IgD-negative memory B cell (primary cell): ENCODE results near the gene PRICKLE3. TPM values are rescaled to one million over a fixed set of nuclear protein-coding genes. Genes with fewer than 3 reads are reported as not detected.
"Not testable (repeated sequence)": the region's sequence is repeated elsewhere in the genome, so short reads cannot be mapped to it uniquely, and the experiment has no call there.

Experiments
- H3K27ac Mint-ChIP-seq, 3 donors: one replicate each; pipeline ENCODE4 v1.8.0; 2020 to 2022; ENCODE audit warnings: mild to moderate bottlenecking in 3 of 3, mixed read lengths in 3 of 3, moderate library complexity in 1 of 3
- H3K27me3 Mint-ChIP-seq: one replicate; pipeline ENCODE4 v1.8.0; 2021; ENCODE audit warnings: mixed read lengths
- H3K36me3 Mint-ChIP-seq: one replicate; pipeline ENCODE4 v1.8.0; 2020; ENCODE audit warnings: mild to moderate bottlenecking, mixed read lengths
- H3K4me1 Mint-ChIP-seq, 3 donors: one replicate each; pipeline ENCODE4 v1.8.0; 2020 to 2022; ENCODE audit warnings: mixed read lengths in 3 of 3, mild to moderate bottlenecking in 1 of 3
- H3K4me3 Mint-ChIP-seq, 4 donors: one replicate each; pipeline ENCODE4 v1.8.0; 2020 to 2022; ENCODE audit warnings: mild to moderate bottlenecking in 4 of 4, mixed read lengths in 4 of 4, moderate library complexity in 3 of 4
- H3K9me3 Mint-ChIP-seq, 3 donors: one replicate each; pipeline ENCODE4 v1.8.0; 2020 to 2021; ENCODE audit warnings: mixed read lengths in 3 of 3, mild to moderate bottlenecking in 1 of 3
- polyA plus RNA-seq: library from polyadenylated mRNA; unstranded; fragments of 300-500 nt; fragmentation: Illumina TruSeq; gene quantifications from one replicate; pipeline ENCODE4 v1.2.3, GENCODE V29; 2021

Gene PRICKLE3
- polyA plus RNA-seq, 1 donor from 2014 or later, result 9.5 TPM

GRCh38 chrX:49143154-49143553 lies 43.0 kb downstream of the PRICKLE3 start:
- H3K4me3 Mint-ChIP-seq, H3K36me3 Mint-ChIP-seq, H3K4me1 Mint-ChIP-seq, H3K27me3 Mint-ChIP-seq, H3K27ac Mint-ChIP-seq: not testable (repeated sequence)
- peaks cover 3 to 15% (median 13%) of the 10 kb centered on the region in 3 donors for H3K9me3 Mint-ChIP-seq

- not testable (repeated sequence) for H3K4me1 Mint-ChIP-seq, H3K27ac Mint-ChIP-seq, H3K27me3 Mint-ChIP-seq, H3K36me3 Mint-ChIP-seq, H3K4me3 Mint-ChIP-seq
- peaks cover 3 to 15% (median 13%) of the 10 kb centered on the region in 3 donors for H3K9me3 Mint-ChIP-seq
These were observed 43.9 kb downstream of the PRICKLE3 start for GRCh38 chrX:49142264-49142663.

GRCh38 chrX:49139713-49140112 lies 46.5 kb downstream of the PRICKLE3 start:
- Mint-ChIP-seq H3K4me3 (peak overlapping the region in 1 of 4 donors; percentile 41), H3K9me3 (peaks cover 3 to 15% (median 13%) of the 10 kb centered on the region in 3 donors), H3K27me3 (no peaks in the 10 kb centered on the region)

GRCh38 chrX:49137492-49137891 lies 48.7 kb downstream of the PRICKLE3 start:
- Mint-ChIP-seq H3K27me3 (no peaks in the 10 kb centered on the region), H3K27ac (no peak overlapping the region), H3K9me3 (peaks cover 3 to 15% (median 13%) of the 10 kb centered on the region in 3 donors), H3K4me1 (no peaks in the 10 kb centered on the region), H3K36me3 (peaks cover 4% of the 10 kb centered on the region), H3K4me3 (no peak overlapping the region)

More at GRCh38 chrX:49139713-49140112, 46.5 kb downstream of the PRICKLE3 start:
- peaks cover 5% of the 10 kb centered on the region for H3K36me3 Mint-ChIP-seq
- no peak overlapping the region for H3K27ac Mint-ChIP-seq
- no peaks in the 10 kb centered on the region for H3K4me1 Mint-ChIP-seq

- peaks cover 2% of the 10 kb centered on the region for H3K36me3 Mint-ChIP-seq
- H3K4me3 Mint-ChIP-seq, result no peak overlapping the region
These were observed 52.4 kb downstream of the PRICKLE3 start for GRCh38 chrX:49133759-49134158.

GRCh38 chrX:49132275-49132674 lies 53.9 kb downstream of the PRICKLE3 start:
- H3K36me3 Mint-ChIP-seq, H3K9me3 Mint-ChIP-seq, H3K27ac Mint-ChIP-seq, H3K4me3 Mint-ChIP-seq, H3K27me3 Mint-ChIP-seq, H3K4me1 Mint-ChIP-seq: not testable (repeated sequence)

More at GRCh38 chrX:49133759-49134158, 52.4 kb downstream of the PRICKLE3 start:
- Mint-ChIP-seq H3K27ac (no peak overlapping the region), H3K4me1 (peaks cover 0 to 2% (median 2%) of the 10 kb centered on the region in 3 donors), H3K9me3 (peaks cover under 1 to 3% (median 2%) of the 10 kb centered on the region in 3 donors), H3K27me3 (no peaks in the 10 kb centered on the region)

GRCh38 chrX:49129427-49129826 lies 56.7 kb downstream of the PRICKLE3 start:
- H3K27ac Mint-ChIP-seq, result no peak overlapping the region
- H3K4me1 Mint-ChIP-seq, result peaks cover 0 to 2% (median 2%) of the 10 kb centered on the region in 3 donors
- H3K4me3 Mint-ChIP-seq, result peak overlapping the region in 1 of 4 donors; percentile 15
- no peaks in the 10 kb centered on the region for H3K27me3 Mint-ChIP-seq
- H3K9me3 Mint-ChIP-seq, result peaks cover 0 to 3% (median 0%) of the 10 kb centered on the region in 3 donors
- H3K36me3 Mint-ChIP-seq, result peaks cover 2% of the 10 kb centered on the region

- not testable (repeated sequence) for H3K4me1 Mint-ChIP-seq, H3K36me3 Mint-ChIP-seq, H3K27me3 Mint-ChIP-seq, H3K4me3 Mint-ChIP-seq, H3K27ac Mint-ChIP-seq, H3K9me3 Mint-ChIP-seq
These were observed 58.4 kb downstream of the PRICKLE3 start for GRCh38 chrX:49127742-49128258.

Other genes starting within 250 kb of the PRICKLE3 start
- 30.2 TPM for gene OTUD5, start 228.8 kb downstream of the PRICKLE3 start, polyA plus RNA-seq
- 0.13 TPM for gene KCND1, start 214.5 kb downstream of the PRICKLE3 start, polyA plus RNA-seq
- gene GRIPAP1, start 184.1 kb downstream of the PRICKLE3 start, polyA plus RNA-seq, result 22.5 TPM
- 6.7 TPM for gene TFE3, start 143.0 kb downstream of the PRICKLE3 start, polyA plus RNA-seq
- 1.2 TPM for gene CCDC120, start 127.4 kb downstream of the PRICKLE3 start, polyA plus RNA-seq
- gene PRAF2, start 112.4 kb downstream of the PRICKLE3 start, polyA plus RNA-seq, result 37.6 TPM
- gene WDR45, start 106.5 kb downstream of the PRICKLE3 start, polyA plus RNA-seq, result 58.3 TPM
- 27.3 TPM for gene GPKOW, start 62.6 kb downstream of the PRICKLE3 start, polyA plus RNA-seq
- gene MAGIX, start 23.6 kb downstream of the PRICKLE3 start, polyA plus RNA-seq, result 0.49 TPM
- 292 TPM for gene PLP2, start 14.5 kb downstream of the PRICKLE3 start, polyA plus RNA-seq
- 1.1 TPM for gene SYP, start 13.8 kb upstream of the PRICKLE3 start, polyA plus RNA-seq
- gene CACNA1F, start 47.0 kb upstream of the PRICKLE3 start, polyA plus RNA-seq, result not detected
- 24.3 TPM for gene CCDC22, start 49.1 kb upstream of the PRICKLE3 start, polyA plus RNA-seq
- gene FOXP3, start 78.3 kb upstream of the PRICKLE3 start, polyA plus RNA-seq, result 0.09 TPM
- 3.1 TPM for gene PPP1R3F, start 83.4 kb upstream of the PRICKLE3 start, polyA plus RNA-seq
- not detected for gene GAGE10, start 117.3 kb upstream of the PRICKLE3 start, polyA plus RNA-seq
- gene GAGE12J, start 135.7 kb upstream of the PRICKLE3 start, polyA plus RNA-seq, result not detected
- not detected for gene GAGE13, start 145.2 kb upstream of the PRICKLE3 start, polyA plus RNA-seq